ENCODE measurements around the gene FAM120A. TPM values are rescaled to one million over a fixed set of nuclear protein-coding genes. Genes with fewer than 3 reads are reported as not detected.

The FAM120A gene
- total and polyA plus RNA-seq, 2 of the 13 experiments (the other 11 are each of a cell fraction or from before 2014, with no cell fraction given): 41.3 to 44.4 TPM

DNA sequence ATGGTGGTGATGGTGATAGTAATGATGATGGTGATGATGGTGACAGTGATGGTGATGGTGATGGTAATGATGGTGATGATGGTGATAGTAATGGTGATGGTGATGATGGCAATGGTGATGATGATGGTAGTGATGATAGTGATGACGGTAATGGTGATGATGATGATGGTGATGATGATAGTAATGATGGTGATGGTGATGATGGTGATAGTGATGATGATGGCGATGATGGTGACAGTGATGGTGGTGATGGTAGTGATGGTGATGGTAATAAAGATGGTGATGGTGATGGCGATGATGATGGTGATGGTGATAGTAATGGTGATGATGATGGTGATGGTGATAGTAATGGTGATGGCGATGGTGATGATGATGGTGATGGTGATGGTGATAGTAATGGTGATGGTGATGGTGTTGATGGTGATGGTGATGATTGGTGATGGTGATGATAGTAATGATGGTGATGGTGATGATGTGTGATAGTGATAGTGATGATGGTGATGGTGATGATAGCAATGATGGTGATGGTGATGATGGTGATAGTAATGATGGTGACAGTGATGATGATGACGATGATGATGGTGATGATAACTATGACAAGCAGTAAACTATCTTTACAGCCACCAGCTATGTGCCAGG lies 163.5 kb downstream of the FAM120A start:
- no peak overlapping the region for H2AFZ ChIP-seq (ENCODE audit: low read length)
- peaks cover 13% of the 10 kb centered on the region for H3K79me2 ChIP-seq (ENCODE audit: insufficient read depth, low read length)
- ATAC-seq (no peak), DNase-seq (ENCODE audit: low spot score) (no peak), FAIRE-seq (no peak)
- POLR2A ChIA-PET: no interaction called here
- no peaks in the 10 kb centered on the region for H3K36me3 ChIP-seq (replicated peaks in 1 of 2; ENCODE audit: control insufficient read depth in 1 of 2, insufficient read depth in 2 of 2, low read length in 2 of 2)
- H3K9ac ChIP-seq (ENCODE audit: insufficient read depth, low read depth, low read length): no peak overlapping the region
- no TSS peak for BruUV-seq (replicated peaks)
- no peaks in the 10 kb centered on the region for H3K4me1 ChIP-seq (ENCODE audit: insufficient read depth, low read length)
- no peak overlapping the region for H3K4me2 ChIP-seq (ENCODE audit: low read depth, low read length)
- H3K9me3 ChIP-seq (ENCODE audit: low read length): peaks cover 3% of the 10 kb centered on the region; the same call in 1 of the 2 replicates
- H4K20me1 ChIP-seq (ENCODE audit: insufficient read depth, low read length): no peaks in the 10 kb centered on the region
- in situ Hi-C loops (cut with HindIII; ENCODE audit: extremely low pct_ligation_motif_present, low pct_unique_long_range_greater_than_20kb) (no loop called here), intact Hi-C loops (cut with micrococcal nuclease; ENCODE audit: unreplicated experiment) (no loop called here)
- 93% methylated on average over 5 of the region's 5 CpGs for WGBS (ENCODE audit: low lambda C conversion rate)
- H3K27me3 ChIP-seq (ENCODE audit: control insufficient read depth in 1 of 2, insufficient read depth in 2 of 2, low read length in 2 of 2): no peaks in the 10 kb centered on the region
- H3K27ac ChIP-seq (ENCODE audit: extremely low read length, insufficient read depth, low read length): no peak overlapping the region
- TF ChIP-seq RAD51 (IDR thresholded peaks at IDR 0.05; ENCODE audit: borderline replicate concordance) (0 out of 2 replicates have a peak, but pooled peaks have one; percentile 5), SATB2 (CRISPR knock-in tag; IDR thresholded peaks at IDR 0.05) (no peak), ZNF33A (CRISPR knock-in tag; IDR thresholded peaks at IDR 0.05; ENCODE audit: borderline replicate concordance) (no peak), CREB1 (IDR thresholded peaks at IDR 0.05) (peak; percentile 96), CREB1 (CRISPR knock-in tag; IDR thresholded peaks at IDR 0.05) (no peak)
- H3K4me3 ChIP-seq (replicated peaks in 1 of 3; ENCODE audit: insufficient read depth in 1 of 3, low read depth in 2 of 3, low read length in 3 of 3): no peak overlapping the region
- CTCF ChIA-PET (ENCODE audit: low intra/inter-chr PET ratio, low total read pairs): no interaction called here

Small RNA genes within 50 kb of the gene (microRNA-seq; reads per million reads assigned to microRNA genes)
- not detected for gene MIR548AU

Small RNA genes within 50 kb of the gene (small RNA-seq; reads per million reads assigned to genes)
- gene RF00019 (ENCODE audit: insufficient read depth in 2 of 3, insufficient read length in 3 of 3, low read depth in 2 of 3, low replicate concordance in 1 of 3): 0 reads per million in 3 experiments

Other genes with a start within 250 kb of the FAM120A start
- 32.0 and 34.6 TPM in 2 replicates for gene FAM120AOS, start 1.9 kb downstream of the FAM120A start, total RNA-seq (2016; rRNA removed; fragmentation: Illumina TruSeq; extraction: Trizol)
- 23.8 and 28.2 TPM in 2 replicates for gene FAM120AOS, start 1.9 kb downstream of the FAM120A start, polyA plus RNA-seq (2011; rRNA removed)
- gene PHF2, start 124.9 kb downstream of the FAM120A start, total RNA-seq (2016; rRNA removed; fragmentation: Illumina TruSeq; extraction: Trizol): 9.1 and 9.3 TPM in 2 replicates
- 6.6 and 7.0 TPM in 2 replicates for gene PHF2, start 124.9 kb downstream of the FAM120A start, polyA plus RNA-seq (2011; rRNA removed)

All from HepG2 (cell line).